Smooth muscle cell of the brain vasculature (primary cell): Measurements from ENCODE around the gene USP40.

ENCODE experiments used
- DNase-seq: peaks from one replicate; pipeline ENCODE4 v3.0.0-alpha.2; 2012; ENCODE audit warnings: low read depth, low spot score

Gene USP40

DNA sequence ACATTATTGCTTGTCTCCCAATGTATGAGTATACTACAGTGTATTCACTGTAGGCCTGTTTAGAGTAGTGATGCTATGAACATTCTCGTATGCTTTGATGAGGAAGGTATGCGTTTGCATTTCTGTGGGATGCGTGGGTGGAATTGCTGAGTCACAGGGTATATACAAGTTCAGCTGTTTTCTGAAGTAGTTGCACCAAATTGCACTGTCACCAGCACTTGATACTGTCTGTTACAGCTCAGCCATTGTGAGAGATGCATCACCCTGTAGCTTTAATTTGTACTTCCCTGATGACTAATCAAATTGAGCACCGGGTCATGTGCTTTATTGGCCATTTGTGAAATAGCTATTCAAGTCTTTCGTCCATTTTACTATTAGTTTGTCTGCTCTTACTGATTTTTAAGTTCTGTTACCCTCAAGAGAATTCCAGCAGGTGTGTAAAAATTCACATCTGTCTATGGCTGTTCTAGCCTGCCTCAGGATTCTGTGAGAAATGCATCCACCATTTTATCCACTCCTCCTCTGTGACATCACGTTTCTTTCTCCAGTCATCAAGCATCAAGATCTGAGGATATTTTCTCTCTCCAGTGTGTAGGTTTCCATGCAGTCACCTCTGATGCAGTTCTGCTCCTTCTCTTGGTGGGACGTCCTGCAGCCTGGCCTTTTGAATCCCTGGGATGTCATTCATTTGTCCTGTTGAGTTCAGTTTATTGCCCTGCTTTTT is 139.8 kb downstream of the USP40 start:
- DNase-seq, result no peak
